Esophagus muscularis mucosa (tissue), 4 donors: Measurements from ENCODE around the gene AQP5.

ENCODE experiments used
- CTCF ChIP-seq, 3 experiments: fragments of 200-600 bp in 2 of 3; fragments of 450-650 bp in 1 of 3; sonication (generic) in 2 of 3; IDR thresholded peaks; one replicate each; pipeline ENCODE4 v1.5.1; 2017 to 2019; ENCODE audit warnings: antibody characterized with exemption in 3 of 3, mild to moderate bottlenecking in 2 of 3, moderate library complexity in 1 of 3
- EP300 ChIP-seq: sonication (generic); formaldehyde crosslinking; IDR thresholded peaks from one replicate; pipeline ENCODE4 v1.6.1; 2017; ENCODE audit warnings: antibody characterized with exemption
- POLR2A ChIP-seq: fragments of 450-650 bp; IDR thresholded peaks from one replicate; pipeline ENCODE4 v1.6.1; 2017; ENCODE audit warnings: antibody characterized with exemption, moderate library complexity, mild to moderate bottlenecking, low read depth
- POLR2AphosphoS5 ChIP-seq, 2 donors: sonication (generic); formaldehyde crosslinking; IDR thresholded peaks; one replicate each; pipeline ENCODE4 v1.6.1; 2017; ENCODE audit warnings: antibody characterized with exemption in 2 of 2

GRCh38 chr12:49928471-49928870, 33.2 kb upstream of the AQP5 start:
- TF ChIP-seq CTCF (IDR thresholded peaks at IDR 0.05), result no peak
- TF ChIP-seq POLR2A, result no peak
- TF ChIP-seq EP300, result no peak
- TF ChIP-seq POLR2AphosphoS5 (IDR thresholded peaks at IDR 0.05), result no peak
